Activated naive CD4-positive, alpha-beta T cell (primary cell): ENCODE measurements around the gene KLK6.
"Not testable (repeated sequence)": the region's sequence is repeated elsewhere in the genome, so short reads cannot be mapped to it uniquely, and the experiment has no call there.

ENCODE experiments used
- DNase-seq, 4 experiments: peaks; one replicate each; lab custom pipeline; 2025; lab: John Stamatoyannopoulos, UW

The KLK6 gene

DNA sequence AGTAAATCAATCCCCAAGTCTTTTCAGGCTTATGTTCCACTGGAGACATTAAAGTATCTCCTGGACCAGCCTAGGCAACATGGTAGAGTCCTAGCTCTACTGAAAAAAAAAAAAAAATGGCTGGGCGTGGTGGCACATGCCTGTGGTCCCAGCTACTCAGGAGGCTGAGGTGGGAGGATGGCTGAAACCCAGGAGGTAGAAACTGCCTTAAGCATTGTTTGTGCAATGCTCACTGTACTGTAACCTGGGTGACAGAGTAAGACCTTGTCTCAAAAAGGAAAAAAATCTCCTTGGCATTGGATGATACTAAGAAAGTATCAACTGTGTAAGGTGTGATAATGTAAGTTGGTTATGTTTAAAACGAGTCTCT is 23.3 kb upstream of the KLK6 start:
- no peak for DNase-seq

DNA sequence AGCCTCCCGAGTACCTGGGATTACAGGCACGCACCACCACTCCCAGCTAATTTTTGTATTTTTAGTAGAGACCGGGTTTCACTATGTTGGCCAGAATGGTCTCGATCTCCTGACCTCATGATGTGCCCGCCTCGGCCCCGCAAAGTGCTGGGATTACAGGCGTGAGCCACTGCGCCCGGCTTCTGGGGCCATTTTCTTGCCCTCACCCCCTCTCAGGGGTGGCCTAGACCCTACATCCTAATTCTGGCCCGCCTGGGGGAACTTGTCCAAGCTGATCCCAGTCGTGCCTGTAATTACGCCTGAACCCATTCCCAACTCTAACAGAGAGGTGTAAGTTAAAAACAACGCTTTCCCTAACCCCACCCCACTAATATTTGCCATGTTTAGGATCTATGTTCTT is 15.0 kb upstream of the KLK6 start:
- not testable (repeated sequence) for DNase-seq

DNA sequence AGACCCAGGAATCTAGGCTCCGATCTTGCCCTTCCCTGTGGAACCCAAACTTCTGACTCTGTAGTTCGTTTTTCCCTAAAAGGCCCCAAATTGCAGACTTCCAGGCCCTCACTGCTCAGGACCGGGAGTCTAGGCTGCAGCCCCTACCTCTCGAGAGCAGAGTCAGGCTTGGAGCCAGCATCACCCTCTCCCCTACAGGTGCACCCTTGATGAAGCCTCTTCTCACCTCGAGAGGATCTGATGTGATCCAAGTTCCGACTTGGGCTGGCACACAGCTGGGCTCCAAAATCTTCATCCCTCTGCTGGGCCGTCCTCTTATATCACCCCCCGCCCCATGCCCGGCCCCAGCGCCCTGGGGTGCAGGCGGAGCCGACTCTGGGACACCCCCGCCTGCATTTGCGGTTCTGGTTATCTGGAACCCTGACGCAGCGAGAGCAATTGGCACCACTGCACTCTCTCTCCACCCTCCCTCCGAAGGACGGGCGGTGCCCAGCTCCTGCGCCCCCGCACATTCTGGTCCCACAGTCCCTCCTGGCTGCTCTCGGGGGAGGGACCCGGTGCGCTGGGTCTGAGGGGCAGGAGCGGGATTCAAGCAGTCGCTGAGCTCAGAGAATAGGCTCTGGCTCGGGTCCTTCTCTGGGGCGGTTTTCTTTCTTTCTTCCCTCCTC is 14.4 kb upstream of the KLK6 start, which contains the start of gene KLK7:
Gene KLK7, minus strand, starts transcription at position 293 of the 668 bp plus-strand sequence. CDS start 1,518 bp downstream, outside the sequence.
- no peak for DNase-seq

DNA sequence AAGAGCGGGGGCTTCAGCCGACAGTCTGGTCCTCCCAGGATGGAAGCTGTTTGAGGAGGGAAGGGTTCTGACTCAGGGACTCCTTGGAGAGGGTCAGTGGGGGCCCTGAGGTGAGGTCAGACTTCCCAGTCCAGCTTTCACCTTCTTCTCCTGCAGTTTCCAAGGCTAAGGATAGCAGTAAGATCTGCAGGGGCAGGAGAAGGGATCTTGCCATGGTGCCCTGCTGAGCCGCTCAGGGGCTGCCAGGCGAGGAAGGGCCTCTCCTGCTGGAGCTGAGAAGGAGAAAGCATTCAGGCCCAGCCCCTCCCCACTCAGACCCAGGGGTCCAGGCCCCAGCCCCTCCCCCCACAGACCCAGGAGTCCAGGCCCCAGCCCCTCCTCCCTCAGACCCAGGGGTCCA is 12.8 kb upstream of the KLK6 start:
- no peak for DNase-seq

DNA sequence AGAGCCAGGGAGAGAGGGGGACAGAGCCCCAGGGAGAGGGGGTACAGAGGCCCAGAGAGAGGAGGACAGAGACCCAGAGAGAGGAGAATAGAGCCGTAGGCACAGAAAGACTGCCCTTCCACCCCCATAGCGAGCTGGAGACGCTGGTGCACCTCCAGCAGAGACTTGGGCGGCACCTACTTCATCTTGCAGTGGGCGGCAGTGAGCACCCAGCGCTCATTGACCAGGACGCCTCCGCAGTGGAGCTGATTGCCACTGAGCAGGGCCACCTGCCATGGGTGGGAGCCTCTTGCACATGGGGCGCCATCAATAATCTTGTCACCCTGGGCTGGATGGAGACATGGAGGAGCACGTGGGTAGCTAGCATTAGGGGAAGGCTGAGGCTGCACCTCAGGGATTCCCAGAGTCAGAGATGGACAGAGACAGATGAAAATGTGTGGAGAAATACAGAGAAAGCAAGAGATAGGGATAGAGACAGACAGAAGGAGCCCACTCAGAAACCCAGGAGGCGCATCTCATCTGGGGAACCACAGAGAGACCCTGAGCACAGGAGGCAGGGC is 12.3 kb upstream of the KLK6 start:
- no peak for DNase-seq

DNA sequence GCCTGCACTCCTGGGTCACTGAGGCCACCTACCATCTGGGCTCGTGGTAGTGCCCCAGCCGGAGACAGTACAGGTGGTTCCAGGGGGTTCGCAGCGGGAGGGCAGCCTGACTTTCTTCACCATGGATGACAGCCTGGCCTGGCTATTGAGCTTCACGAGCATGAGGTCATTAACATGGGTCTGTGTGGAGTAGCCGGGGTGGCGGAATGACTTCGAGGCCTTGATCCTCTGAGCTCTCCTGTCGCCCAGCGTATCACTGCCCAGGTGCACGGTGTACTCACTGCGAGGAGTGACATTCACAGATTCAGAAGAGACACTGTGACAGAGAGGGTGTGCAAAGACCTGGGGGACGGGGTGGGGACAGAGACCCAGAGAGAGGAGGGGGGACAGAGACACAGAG is 10.8 kb upstream of the KLK6 start:
- DNase-seq, result no peak

DNA sequence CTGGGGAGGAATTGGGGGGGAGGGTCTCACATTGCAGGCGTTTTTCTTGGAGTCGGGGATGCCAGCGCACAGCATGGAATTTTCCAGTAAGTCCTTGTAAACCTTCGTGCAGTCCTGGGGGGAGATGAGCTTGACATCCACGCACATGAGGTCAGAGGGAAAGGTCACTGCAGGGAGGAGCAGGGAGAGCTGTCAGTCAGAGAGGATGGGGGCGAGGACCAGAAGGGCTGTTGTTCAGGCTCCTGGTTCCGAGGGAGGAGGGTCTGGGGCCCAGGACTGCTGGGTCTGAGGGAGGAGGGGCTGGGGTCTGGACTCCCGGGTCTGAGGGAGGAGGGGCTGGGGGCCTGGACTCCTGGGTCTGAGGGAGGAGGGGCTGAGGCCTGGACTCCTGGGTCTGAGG is 10.4 kb upstream of the KLK6 start:
- no peak for DNase-seq

DNA sequence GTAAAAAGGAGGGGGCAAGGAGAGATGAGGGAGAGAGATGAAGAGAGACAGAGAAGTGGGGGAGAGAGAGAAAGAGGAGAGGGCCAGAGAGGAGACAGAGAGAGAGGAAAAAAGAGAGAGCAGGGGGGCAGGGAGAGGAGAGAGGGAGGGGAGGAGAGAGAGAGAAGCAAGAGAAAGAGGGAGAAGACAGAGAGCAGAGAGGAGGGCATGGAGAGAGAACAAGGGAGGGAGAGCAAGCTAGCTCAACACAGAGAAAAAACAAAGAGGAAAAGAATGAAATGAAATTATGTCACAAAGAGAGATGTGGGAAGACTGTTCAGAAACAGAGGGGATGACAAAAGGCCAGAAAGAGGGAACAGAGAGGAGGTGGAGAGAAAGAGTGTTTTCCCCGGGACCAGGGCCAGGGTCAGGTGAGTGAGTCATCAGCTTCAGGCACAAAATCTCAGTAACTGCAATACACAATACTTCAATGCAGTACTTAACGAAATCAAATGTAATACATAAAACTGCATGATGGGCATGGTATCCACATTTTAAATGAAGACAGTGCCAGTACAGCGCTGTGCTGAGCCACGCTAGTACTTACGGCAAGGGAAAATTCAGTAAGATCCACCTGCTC is 9.5 kb upstream of the KLK6 start:
- DNase-seq, result no peak

DNA sequence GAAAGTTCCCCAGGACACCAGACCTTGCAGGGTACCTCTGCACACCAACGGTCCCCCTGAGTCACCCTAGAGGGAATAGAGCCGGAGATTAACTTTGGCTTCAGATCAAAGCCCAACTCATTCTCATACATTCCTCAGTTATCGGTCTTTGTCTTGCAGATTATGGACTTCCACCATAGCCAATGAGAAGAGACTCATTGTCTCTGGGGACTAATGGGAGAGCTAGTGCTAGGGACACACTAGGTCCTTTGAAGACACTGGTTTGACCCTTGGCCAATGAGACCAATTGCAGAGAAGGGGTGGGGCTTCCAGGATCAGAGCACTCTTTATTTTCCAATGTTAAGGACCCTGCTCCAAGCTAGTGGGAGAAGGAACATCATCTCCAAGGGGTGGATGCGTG is 8.2 kb upstream of the KLK6 start:
- DNase-seq, result no peak

DNA sequence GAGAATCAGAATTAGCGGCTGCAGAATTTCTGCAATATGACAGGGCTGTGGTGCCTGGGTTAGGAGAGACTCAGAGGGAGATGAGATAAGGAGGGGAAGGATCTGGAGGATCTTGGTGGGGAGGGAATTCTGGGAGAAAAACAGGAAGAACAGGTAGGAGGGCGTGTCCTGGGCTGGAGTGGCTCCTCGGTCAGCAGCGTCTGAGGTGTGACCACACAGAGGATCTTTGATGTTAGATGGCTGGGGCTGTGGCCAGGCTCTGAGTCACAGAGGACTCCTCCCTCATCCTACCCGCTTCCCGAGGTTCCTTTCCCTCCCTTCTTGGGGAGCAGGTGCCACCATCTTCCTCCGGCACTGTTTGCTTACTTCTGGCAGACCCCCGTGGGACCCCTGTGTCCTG is 6.4 kb upstream of the KLK6 start:
- no peak for DNase-seq

DNA sequence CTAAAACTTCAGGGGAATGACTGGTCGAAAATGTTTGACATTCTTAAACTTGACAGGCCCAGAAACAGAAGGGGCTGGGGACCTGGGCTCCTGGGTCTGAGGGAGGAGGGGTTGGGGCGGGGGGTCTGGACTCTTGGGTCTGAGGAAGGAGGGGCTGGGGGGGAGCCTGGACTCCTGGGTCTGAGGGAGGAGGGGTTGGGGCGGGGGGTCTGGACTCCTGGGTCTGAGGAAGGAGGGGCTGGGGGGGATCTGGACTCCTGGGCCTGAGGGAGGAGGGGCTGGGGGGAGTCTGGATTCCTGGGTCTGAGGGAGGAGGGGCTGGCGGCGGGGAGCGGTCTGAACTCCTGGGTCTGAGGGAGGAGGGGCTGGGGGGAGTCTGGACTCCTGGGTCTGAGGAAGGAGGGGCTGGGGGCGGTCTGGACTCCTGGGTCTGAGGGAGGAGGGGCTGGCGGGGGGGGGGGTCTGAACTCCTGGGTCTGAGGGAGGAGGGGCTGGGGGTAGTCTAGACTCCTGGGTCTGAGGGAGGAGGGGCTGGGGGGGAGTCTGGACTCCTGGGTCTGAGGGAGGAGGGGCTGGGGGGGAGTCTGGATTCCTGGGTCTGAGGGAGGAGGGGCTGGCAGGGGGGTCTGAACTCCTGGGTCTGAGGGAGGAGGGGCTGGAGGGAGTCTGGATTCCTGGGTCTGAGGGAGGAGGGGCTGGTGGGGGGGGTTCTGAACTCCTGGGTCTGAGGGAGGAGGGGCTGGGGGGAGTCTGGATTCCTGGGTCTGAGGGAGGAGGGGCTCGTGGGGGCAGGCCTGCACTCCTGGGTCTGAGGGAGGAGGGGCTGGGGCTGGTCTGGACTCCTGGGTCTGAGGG is 5.5 kb upstream of the KLK6 start:
- DNase-seq, result no peak

DNA sequence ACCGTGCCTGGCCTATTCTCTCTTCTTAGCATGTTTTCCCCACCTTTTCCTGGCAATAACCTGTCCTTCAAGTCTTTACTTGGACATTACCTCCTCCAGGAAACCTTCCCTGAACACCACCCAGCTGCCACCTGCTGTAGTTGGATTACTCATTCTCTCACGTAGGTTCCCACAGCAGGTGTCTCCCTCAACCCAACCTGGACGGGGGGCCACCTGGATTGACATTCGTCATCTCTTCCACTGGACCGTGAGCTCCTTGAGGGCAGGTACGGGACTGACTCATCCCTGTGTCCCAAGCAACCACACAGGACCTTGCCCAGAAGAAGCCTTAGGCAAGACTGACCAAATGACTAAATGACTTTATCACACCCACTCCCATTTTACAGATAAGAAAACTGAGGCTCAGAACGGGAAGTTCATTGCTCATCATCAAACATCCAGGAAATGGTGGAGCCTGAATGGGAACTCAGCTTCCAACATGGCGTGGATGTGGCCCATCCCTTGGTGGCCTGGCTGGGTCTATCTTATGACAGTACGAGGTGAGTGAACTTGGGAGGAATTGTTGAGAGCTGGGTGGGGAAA is 3.5 kb upstream of the KLK6 start:
- no peak for DNase-seq

DNA sequence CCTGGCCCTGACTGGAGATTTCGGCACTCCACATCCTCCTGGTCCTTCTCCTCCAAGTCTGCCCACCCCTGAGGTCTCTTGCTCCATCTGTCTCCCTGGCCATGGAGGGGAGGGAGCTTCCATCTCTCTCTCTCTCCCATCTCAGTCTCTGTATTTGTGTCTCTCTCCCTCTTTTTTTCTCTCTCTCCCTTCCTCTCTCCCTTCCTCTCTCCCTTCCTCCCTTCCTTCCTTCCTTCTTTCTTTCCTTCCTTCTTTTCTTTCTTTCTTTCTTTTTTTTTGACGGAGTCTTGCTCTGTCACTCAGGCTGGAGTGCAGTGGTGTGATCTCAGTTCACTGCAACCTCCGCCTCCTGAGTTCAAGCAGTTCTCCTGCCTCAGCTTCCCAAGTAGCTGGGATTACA is 419 bp upstream of the KLK6 start:
- not testable (repeated sequence) for DNase-seq

DNA sequence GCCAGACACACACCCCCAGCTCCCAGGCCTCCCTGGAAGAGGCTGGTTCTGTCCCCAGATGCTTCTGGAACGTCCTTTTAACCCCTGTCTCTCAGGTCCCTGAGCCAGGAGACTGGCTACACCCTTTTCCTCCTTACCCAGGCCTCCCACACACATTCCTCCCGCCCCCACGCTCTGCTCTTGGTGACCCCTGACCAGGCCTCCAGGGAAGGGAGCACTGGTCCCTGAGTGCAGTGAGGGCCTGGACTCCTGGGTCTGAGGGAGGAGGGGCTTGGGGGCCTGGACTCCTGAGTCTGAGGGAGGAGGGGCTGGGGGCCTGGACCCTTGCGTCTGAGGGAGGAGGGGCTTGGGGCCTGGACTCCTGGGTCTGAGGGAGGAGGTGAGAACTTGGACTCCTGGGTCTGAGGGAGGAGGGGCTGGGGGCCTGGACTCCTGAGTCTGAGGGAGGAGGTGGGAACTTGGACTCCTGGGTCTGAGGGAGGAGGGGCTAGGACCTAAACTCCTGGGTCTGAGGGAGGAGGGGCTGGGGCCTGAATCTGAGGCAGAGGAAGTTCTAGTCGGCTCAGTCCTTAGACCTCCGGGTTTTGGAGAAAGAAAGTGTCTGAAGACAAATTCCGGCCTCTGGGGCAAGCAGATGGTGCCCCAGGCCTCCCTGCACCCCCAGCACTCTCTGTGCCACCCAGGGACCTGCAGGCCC is 527 bp downstream of the KLK6 start:
- no peak for DNase-seq

DNA sequence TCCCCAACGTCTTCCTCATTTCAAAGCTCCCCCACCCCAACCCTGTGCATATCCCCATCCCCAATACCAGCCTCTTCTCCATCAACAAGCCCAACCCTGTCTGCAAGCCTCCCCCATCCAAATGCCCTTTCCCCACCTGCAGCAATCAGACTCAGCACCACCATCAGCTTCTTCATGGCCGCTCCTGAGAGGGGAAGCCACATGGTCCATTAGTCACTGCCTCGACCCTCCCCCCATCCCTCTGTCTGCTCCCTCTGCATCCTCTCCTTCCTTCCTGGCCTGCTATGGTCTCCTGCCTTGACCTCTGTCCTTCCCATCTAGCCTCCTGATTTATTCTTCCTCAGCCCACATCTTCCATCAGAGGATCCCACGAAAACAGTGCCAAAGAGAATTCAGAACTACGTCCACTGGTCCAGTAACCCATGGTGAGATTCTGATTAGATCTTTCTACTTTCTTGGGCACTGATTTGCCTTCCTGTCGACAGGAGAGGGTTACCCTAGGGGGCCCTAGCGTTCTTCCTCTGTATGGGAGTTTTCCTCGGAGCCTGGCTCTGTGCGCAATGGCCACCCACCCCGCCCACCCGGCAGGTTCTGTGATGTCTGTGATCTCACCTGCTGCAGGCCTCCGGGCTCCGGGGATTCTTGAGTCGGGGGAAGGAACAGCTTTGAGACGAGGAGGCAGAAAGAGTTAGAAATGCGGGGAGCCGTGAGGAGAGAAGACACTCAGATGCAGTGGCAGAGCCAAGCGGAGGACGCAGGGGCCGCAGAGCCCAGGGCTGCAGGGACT is 1.3 kb downstream of the KLK6 start:
- no peak for DNase-seq

DNA sequence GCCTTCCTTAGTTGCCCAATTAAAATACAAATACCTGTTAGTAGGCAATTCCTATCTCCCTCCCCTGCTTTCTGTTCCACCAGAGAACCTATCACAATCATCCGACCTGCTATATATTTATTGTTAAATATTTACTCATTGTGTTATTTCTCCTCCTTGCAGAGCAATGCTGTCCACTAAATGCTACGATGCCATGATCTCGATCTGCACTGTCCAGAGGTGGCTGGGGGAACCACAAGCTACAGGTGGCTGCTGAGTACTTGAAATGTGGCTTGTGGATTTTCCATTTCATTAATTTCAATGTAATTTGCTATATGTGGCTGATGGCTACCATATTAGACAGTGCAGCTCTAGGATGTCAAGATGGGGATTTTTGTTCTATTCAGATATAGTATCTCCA is 5.1 kb downstream of the KLK6 start:
- no peak for DNase-seq

DNA sequence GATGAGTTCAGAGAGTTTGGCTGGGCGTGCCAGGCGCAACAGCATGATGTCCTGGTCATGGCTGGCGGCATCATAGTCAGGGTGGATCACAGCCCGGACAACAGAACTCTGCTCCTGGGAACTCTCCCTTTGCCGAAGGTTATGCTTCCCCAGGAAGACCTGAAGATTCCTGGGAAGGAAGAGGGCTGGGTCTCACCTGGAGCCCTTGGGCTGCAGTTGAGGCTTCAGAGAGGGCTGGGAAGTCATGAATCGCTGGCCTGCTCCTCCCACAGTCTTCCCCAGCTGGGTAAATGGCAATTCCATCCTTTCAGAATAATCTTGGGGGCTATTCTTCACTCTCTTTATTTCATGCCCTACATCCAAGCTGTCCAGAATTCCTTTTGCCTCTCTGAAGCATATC is 6.0 kb downstream of the KLK6 start:
- DNase-seq, result no peak

DNA sequence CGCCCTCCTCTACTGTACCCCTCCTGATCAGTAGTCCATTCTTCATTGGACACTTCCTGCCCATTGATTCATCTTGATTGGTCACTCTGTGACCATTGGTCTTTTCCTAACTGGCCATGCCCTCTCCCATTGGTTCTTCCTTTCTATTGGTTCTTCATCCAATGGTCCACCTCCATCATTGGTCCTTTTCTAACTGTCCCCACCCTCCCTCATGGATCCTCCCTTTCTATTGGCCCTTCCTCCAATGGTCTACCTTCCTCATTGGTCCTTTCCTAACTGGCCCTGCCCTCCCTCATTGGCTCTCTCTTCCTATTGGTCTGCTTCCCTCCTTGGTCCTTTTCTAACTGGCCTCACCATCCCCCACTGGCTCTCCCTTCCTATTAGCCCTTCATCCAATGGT is 7.1 kb downstream of the KLK6 start:
- no peak for DNase-seq

DNA sequence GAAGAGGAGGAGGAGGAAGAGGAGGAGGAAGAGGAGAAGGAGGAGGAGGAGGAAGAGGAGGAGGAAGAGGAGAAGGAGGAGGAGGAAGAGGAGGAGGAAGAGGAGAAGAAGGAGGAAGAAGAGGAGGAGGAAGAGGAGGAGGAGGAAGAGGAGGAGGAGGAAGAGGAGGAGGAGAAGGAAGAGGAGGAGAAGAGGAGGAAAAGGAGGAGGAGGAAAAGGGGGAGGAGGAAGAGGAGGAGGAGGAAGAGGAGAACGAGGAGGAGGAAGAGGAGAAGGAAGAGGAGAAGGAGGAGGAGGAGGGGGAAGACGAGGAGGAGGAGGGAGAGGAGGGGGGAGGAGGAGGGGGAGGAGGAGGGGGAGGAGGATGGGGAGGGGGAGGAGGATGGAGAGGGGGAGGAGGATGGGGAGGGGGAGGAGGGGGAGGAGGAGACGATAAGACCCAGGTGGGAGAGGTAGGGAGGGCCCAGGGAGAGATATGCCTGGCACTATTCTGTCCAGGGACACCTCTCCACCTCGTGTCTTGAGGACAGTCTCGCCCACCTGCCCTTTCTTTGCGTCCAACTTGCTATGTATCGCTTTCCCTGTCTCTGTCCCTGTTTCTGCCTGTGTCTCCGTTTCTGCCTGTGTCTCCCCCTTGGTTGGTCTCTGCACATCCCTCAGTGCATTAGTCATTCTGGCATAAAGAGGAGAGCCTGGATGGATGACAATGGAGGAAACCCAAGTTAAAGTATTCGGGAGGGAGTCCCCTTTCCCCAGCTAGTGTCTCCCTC is 9.5 kb downstream of the KLK6 start:
- no peak for DNase-seq

DNA sequence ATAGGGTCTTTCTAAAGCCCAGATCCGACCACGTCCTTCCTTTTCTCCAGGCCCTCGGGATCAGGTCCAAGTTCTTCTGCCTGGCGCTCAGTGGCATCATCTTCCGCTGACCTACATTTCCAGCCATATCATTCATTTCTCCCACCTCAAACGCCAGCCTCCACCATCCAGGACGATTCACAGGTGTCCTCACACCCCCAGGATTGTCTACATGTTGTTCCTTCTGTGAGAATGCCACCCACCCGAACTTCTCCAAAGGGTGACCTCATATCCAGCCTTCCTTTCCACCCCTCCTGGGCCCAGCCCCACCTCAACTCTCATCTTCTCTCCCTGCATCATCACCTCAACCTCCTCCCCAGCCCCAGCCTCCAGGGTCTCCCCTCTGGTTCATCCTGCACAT is 11.8 kb downstream of the KLK6 start:
- DNase-seq, result no peak
